HepG2 (cell line): Measurements from ENCODE around the gene OSBPL10. TPM values are rescaled to one million over a fixed set of nuclear protein-coding genes. Genes with fewer than 3 reads are reported as not detected.

Experiments
- ATAC-seq: fragments of 200-7000 bp; cut with Tn5 transposase; 3 replicates; pipeline ENCODE4 v1.9.1; 2020; ENCODE audit warnings: mild to moderate bottlenecking, moderate library complexity
- BruUV-seq: library from RNA; stranded (reverse); fragments of 400-500 nt; replicated peaks from 2 replicates; lab custom pipeline; 2021; lab: Mats Ljungman, UMichigan
- CTCF ChIA-PET: fragments of 300-600 bp; formaldehyde crosslinking; extraction: SDS; loops from one replicate; lab custom pipeline; 2021; ENCODE audit warnings: low total read pairs, inconsistent platforms, low intra/inter-chr PET ratio; lab: Yijun Ruan, JAX
- POLR2A ChIA-PET: fragments of 350-600 bp; sonication (Branson Sonifier 250); formaldehyde crosslinking; loops from one replicate; lab custom pipeline; 2020; ENCODE audit warnings: antibody characterized with exemption, inconsistent platforms; lab: Yijun Ruan, JAX
- DNase-seq: peaks from one replicate; pipeline ENCODE4 v3.0.0-alpha.2; 2015; ENCODE audit warnings: low spot score
- FAIRE-seq: peaks from 3 replicates; lab custom pipeline; 2011; peaks lifted over from hg19 to GRCh38; lab: Jason Lieb, UNC
- H2AFZ ChIP-seq: one replicate; pipeline ENCODE4 v1.6.1; 2011; ENCODE audit warnings: low read length, inconsistent platforms
- H3K27ac ChIP-seq: fragments of 300-600 bp; 3 replicates; pipeline ENCODE4 v1.8.0; 2011; ENCODE audit warnings: mixed run types, mild to moderate bottlenecking, mixed read lengths, low read length, inconsistent platforms; ENCODE audit not compliant: insufficient read depth; ENCODE audit errors: extremely low read length
- H3K27me3 ChIP-seq, 2 experiments: fragments of 200-600 bp in 1 of 2; 2 replicates in 1 of 2; 3 replicates in 1 of 2; pipeline versions ENCODE4 v1.6.0 to v1.8.0; 2011; ENCODE audit warnings: low read length in 2 of 2, mild to moderate bottlenecking in 2 of 2, moderate library complexity in 2 of 2, inconsistent platforms in 1 of 2; ENCODE audit not compliant: insufficient read depth in 2 of 2, control insufficient read depth in 1 of 2
- H3K36me3 ChIP-seq, 2 experiments: fragments of 200-600 bp in 1 of 2; replicated peaks in 1 of 2; 2 replicates in 1 of 2; 3 replicates in 1 of 2; pipeline versions ENCODE4 v1.5.1 to v1.8.0; 2011; ENCODE audit warnings: low read length in 2 of 2, inconsistent platforms in 1 of 2; ENCODE audit not compliant: insufficient read depth in 2 of 2, control insufficient read depth in 1 of 2
- H3K4me1 ChIP-seq: 2 replicates; pipeline ENCODE4 v1.5.1; 2012; ENCODE audit warnings: low read length, inconsistent platforms; ENCODE audit not compliant: insufficient read depth
- H3K4me2 ChIP-seq: 2 replicates; pipeline ENCODE4 v1.6.0; 2011; ENCODE audit warnings: low read depth, low read length, inconsistent platforms
- H3K4me3 ChIP-seq, 3 experiments: fragments of 200-600 bp in 1 of 3; sonication (generic), shearing (Covaris generic) in 1 of 3; replicated peaks in 1 of 3; 2 replicates each; pipeline ENCODE4 v1.5.1; 2011 to 2016; ENCODE audit warnings: low read length in 3 of 3, inconsistent platforms in 2 of 3, low read depth in 2 of 3, mild to moderate bottlenecking in 2 of 3, control low read depth in 1 of 3, mixed read lengths in 1 of 3; ENCODE audit not compliant: insufficient read depth in 1 of 3
- H3K79me2 ChIP-seq: one replicate; pipeline ENCODE4 v1.6.1; 2011; ENCODE audit warnings: low read length, inconsistent platforms; ENCODE audit not compliant: insufficient read depth
- H3K9ac ChIP-seq: 2 replicates; pipeline ENCODE4 v1.6.0; 2011; ENCODE audit warnings: mild to moderate bottlenecking, low read depth, low read length, inconsistent platforms; ENCODE audit not compliant: insufficient read depth
- H3K9me3 ChIP-seq: 2 replicates; pipeline ENCODE4 v1.5.1; 2012; ENCODE audit warnings: mild to moderate bottlenecking, low read length
- H4K20me1 ChIP-seq: 2 replicates; pipeline ENCODE4 v1.6.0; 2011; ENCODE audit warnings: inconsistent platforms, mild to moderate bottlenecking, low read length, moderate library complexity; ENCODE audit not compliant: insufficient read depth
- JDP2 ChIP-seq: sonication (generic); formaldehyde crosslinking; IDR thresholded peaks from 2 replicates; pipeline ENCODE4 v1.8.1; 2022; ENCODE audit warnings: missing genetic modification reagents, borderline replicate concordance
- JUND ChIP-seq: sonication (generic); formaldehyde crosslinking; IDR thresholded peaks from 2 replicates; pipeline ENCODE4 v1.8.0; 2022; ENCODE audit warnings: mild to moderate bottlenecking, missing genetic modification reagents
- MYC ChIP-seq: sonication (generic); formaldehyde crosslinking; IDR thresholded peaks from 2 replicates; pipeline ENCODE4 v1.9.0; 2021; ENCODE audit warnings: missing genetic modification reagents, borderline replicate concordance
- RELA ChIP-seq: sonication (generic); formaldehyde crosslinking; IDR thresholded peaks from 2 replicates; pipeline ENCODE4 v1.4.0; 2020; ENCODE audit warnings: missing genetic modification reagents
- SETDB1 ChIP-seq: sonication (generic); formaldehyde crosslinking; IDR thresholded peaks from 2 replicates; pipeline ENCODE4 v1.5.1; 2020; ENCODE audit warnings: missing genetic modification reagents, mild to moderate bottlenecking, borderline replicate concordance
- THAP11 ChIP-seq: IDR thresholded peaks from 2 replicates; pipeline ENCODE4 v1.6.1; 2016; ENCODE audit warnings: missing biosample characterization, missing genetic modification reagents
- WGBS: methylation state at CpG from one replicate; pipeline ENCODE4 v1.1.6; 2017; ENCODE audit warnings: low lambda C conversion rate; 5-methylcytosine and 5-hydroxymethylcytosine counted together
- in situ Hi-C: cut with HindIII; loops from 2 replicates; pipeline ENCODE4 v1.10.0; 2017; ENCODE audit warnings: low pct_unique_long_range_greater_than_20kb; ENCODE audit not compliant: extremely low pct_ligation_motif_present
- intact Hi-C: fragments of 100-400 bp; cut with micrococcal nuclease; formaldehyde crosslinking; loops from one replicate; pipeline ENCODE4 v1.10.0; 2022; ENCODE audit not compliant: unreplicated experiment
- polyA plus RNA-seq, 8 experiments: library from polyadenylated mRNA; depleted of rRNA in 3 of 8; stranded (reverse) in 7 of 8; unstranded in 1 of 8; fragments of >200 nt; fragmentation: Illumina TruSeq in 4 of 8; extraction: Trizol in 4 of 8; gene quantifications; 2 replicates each; pipeline versions ENCODE4 v1.2.1 to v1.2.3, GENCODE V29; 2011 to 2016; ENCODE audit warnings: low read depth in 4 of 8, missing spikeins in 1 of 8, mixed read lengths in 1 of 8; ENCODE audit not compliant: insufficient read depth in 1 of 8
- total RNA-seq, 5 experiments: library from RNA; depleted of rRNA; stranded (reverse); fragments of >200 nt; fragmentation: Illumina TruSeq; extraction: Trizol; gene quantifications; 2 replicates each; pipeline ENCODE4 v1.2.3, GENCODE V29; 2016; ENCODE audit warnings: low read depth in 1 of 5
- TF ChIP-seq, protein P1 (sequence below): IDR thresholded peaks from 2 replicates; pipeline ENCODE4 v1.6.1; 2016

OSBPL10 gene
- total and polyA plus RNA-seq, 2 of the 13 experiments (the other 11 are each of a cell fraction or from before 2014, with no cell fraction given): 10.3 to 28.6 TPM

GRCh38 chr3:31709526-31709925 is 271.5 kb downstream of the OSBPL10 start:
- Histone ChIP-seq H3K27me3 (no peaks in the 10 kb centered on the region), H3K4me3 (no peak overlapping the region), H3K9ac (no peak overlapping the region), H3K27ac (no peak overlapping the region), H4K20me1 (no peaks in the 10 kb centered on the region), H3K4me2 (no peak overlapping the region), H2AFZ (no peak overlapping the region), H3K9me3 (no peaks in the 10 kb centered on the region), H3K79me2 (no peaks in the 10 kb centered on the region), H3K36me3 (peaks cover 2 to 7% of the 10 kb centered on the region in 2 experiments; a peak in 2 of 5 replicates), H3K4me1 (no peaks in the 10 kb centered on the region)
- intact Hi-C loops (no loop called here), in situ Hi-C loops (no loop called here)
- 95% methylated on average over 4 of the region's 4 CpGs for WGBS
- no peak for FAIRE-seq
- BruUV-seq: no TSS peak
- CTCF ChIA-PET: no interaction called here
- DNase-seq: no peak
- TF ChIP-seq, protein P1, sequence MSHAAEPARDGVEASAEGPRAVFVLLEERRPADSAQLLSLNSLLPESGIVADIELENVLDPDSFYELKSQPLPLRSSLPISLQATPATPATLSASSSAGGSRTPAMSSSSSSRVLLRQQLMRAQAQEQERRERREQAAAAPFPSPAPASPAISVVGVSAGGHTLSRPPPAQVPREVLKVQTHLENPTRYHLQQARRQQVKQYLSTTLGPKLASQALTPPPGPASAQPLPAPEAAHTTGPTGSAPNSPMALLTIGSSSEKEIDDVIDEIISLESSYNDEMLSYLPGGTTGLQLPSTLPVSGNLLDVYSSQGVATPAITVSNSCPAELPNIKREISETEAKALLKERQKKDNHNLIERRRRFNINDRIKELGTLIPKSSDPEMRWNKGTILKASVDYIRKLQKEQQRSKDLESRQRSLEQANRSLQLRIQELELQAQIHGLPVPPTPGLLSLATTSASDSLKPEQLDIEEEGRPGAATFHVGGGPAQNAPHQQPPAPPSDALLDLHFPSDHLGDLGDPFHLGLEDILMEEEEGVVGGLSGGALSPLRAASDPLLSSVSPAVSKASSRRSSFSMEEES (CRISPR knock-in tag): no peak
- no peak for ATAC-seq
- POLR2A ChIA-PET: no interaction called here

GRCh38 chr3:31709005-31709404 is 272.1 kb downstream of the OSBPL10 start:
- TF ChIP-seq RELA (CRISPR knock-in tag): no peak
- TF ChIP-seq THAP11 (CRISPR knock-in tag): no peak
- no peak for TF ChIP-seq JUND (CRISPR knock-in tag)
- TF ChIP-seq SETDB1 (CRISPR knock-in tag): no peak
- TF ChIP-seq MYC (CRISPR knock-in tag): no peak
- no peak for TF ChIP-seq JDP2
- no peak for ATAC-seq
- no peak overlapping the region for H3K27ac ChIP-seq
- DNase-seq: no peak
- H3K4me2 ChIP-seq: no peak overlapping the region
- ChIA-PET CTCF (no interaction called here), POLR2A (no interaction called here)
- no peak overlapping the region for H3K4me3 ChIP-seq
- H3K4me1 ChIP-seq: no peaks in the 10 kb centered on the region
- no peaks in the 10 kb centered on the region for H3K79me2 ChIP-seq
- 96% methylated on average over 5 of the region's 9 CpGs for WGBS
- FAIRE-seq: no peak
- H3K27me3 ChIP-seq: no peaks in the 10 kb centered on the region
- H3K9ac ChIP-seq: no peak overlapping the region
- H3K9me3 ChIP-seq: no peaks in the 10 kb centered on the region
- in situ Hi-C loops: no loop called here
- no peak overlapping the region for H2AFZ ChIP-seq
- H3K36me3 ChIP-seq: peaks cover 2 to 7% of the 10 kb centered on the region in 2 experiments; a peak in 2 of 5 replicates
- intact Hi-C loops: no loop called here
- BruUV-seq: no TSS peak
- H4K20me1 ChIP-seq: no peaks in the 10 kb centered on the region
